DOHH2 (cell line): ENCODE results near the gene DGCR2.
"Not testable (repeated sequence)": the region's sequence is repeated elsewhere in the genome, so short reads cannot be mapped to it uniquely, and the experiment has no call there.

ENCODE experiments used
- H3F3A ChIP-seq: fragments of 200-600 bp; sonication (generic), shearing (Covaris generic); 2 replicates; pipeline ENCODE4 v1.6.0; 2016; ENCODE audit warnings: antibody characterized with exemption, mild to moderate bottlenecking; ENCODE audit not compliant: control insufficient read depth, insufficient read depth
- H3K27ac ChIP-seq: fragments of 200-600 bp; sonication (generic); 2 replicates; pipeline ENCODE4 v1.5.1; 2014; ENCODE audit warnings: low read depth, mild to moderate bottlenecking, low read length, moderate library complexity
- H3K27me3 ChIP-seq: fragments of 200-600 bp; sonication (generic); 2 replicates; pipeline ENCODE4 v1.6.1; 2014; ENCODE audit warnings: mild to moderate bottlenecking, low read length, mixed read lengths; ENCODE audit not compliant: control insufficient read depth
- H3K36me3 ChIP-seq: fragments of 200-600 bp; sonication (generic); 2 replicates; pipeline ENCODE4 v1.6.1; 2014; ENCODE audit warnings: mild to moderate bottlenecking, low read length, moderate library complexity, mixed read lengths; ENCODE audit not compliant: control insufficient read depth
- H3K4me1 ChIP-seq: fragments of 200-600 bp; sonication (generic); 2 replicates; pipeline ENCODE4 v1.6.1; 2014; ENCODE audit warnings: mild to moderate bottlenecking, low read length, mixed read lengths; ENCODE audit not compliant: control insufficient read depth
- H3K4me2 ChIP-seq: fragments of 200-600 bp; sonication (generic); 2 replicates; pipeline ENCODE4 v1.6.0; 2014; ENCODE audit warnings: mild to moderate bottlenecking, low read length, moderate library complexity
- H3K4me3 ChIP-seq: fragments of 200-600 bp; sonication (generic); 2 replicates; pipeline ENCODE4 v1.5.1; 2014; ENCODE audit warnings: mild to moderate bottlenecking, low read length, mixed read lengths
- H3K79me2 ChIP-seq: fragments of 200-600 bp; sonication (generic); 2 replicates; pipeline ENCODE4 v1.6.1; 2014; ENCODE audit warnings: mild to moderate bottlenecking, low read length, mixed read lengths; ENCODE audit not compliant: control insufficient read depth
- H3K9me2 ChIP-seq: fragments of 200-600 bp; sonication (generic); replicated peaks from 2 replicates; pipeline ENCODE4 v1.6.1; 2014; ENCODE audit warnings: mild to moderate bottlenecking, low read length, mixed read lengths; ENCODE audit not compliant: control insufficient read depth
- H3K9me3 ChIP-seq: fragments of 200-600 bp; sonication (generic); 2 replicates; pipeline ENCODE4 v1.6.1; 2014; ENCODE audit warnings: antibody characterized with exemption, low read length, mixed read lengths; ENCODE audit not compliant: control insufficient read depth, insufficient read depth
- H4K20me1 ChIP-seq: fragments of 200-600 bp; sonication (generic); 2 replicates; pipeline ENCODE4 v1.6.0; 2014; ENCODE audit warnings: low read depth, mild to moderate bottlenecking, antibody characterized with exemption, low read length, moderate library complexity; ENCODE audit not compliant: control insufficient read depth, insufficient read depth
- EZH2phosphoT487 ChIP-seq: fragments of 200-600 bp; sonication (generic); IDR thresholded peaks from 2 replicates; pipeline ENCODE4 v1.6.1; 2017; ENCODE audit warnings: borderline replicate concordance, mild to moderate bottlenecking, antibody characterized with exemption, low read length, moderate library complexity, mixed read lengths
- TF ChIP-seq, protein P1 (sequence below): fragments of 200-600 bp; sonication (generic); IDR thresholded peaks from one replicate; pipeline ENCODE4 v1.5.1; 2014; ENCODE audit warnings: antibody characterized with exemption, mild to moderate bottlenecking, low read depth, low read length; ENCODE audit not compliant: poor library complexity, severe bottlenecking

The DGCR2 gene

DNA sequence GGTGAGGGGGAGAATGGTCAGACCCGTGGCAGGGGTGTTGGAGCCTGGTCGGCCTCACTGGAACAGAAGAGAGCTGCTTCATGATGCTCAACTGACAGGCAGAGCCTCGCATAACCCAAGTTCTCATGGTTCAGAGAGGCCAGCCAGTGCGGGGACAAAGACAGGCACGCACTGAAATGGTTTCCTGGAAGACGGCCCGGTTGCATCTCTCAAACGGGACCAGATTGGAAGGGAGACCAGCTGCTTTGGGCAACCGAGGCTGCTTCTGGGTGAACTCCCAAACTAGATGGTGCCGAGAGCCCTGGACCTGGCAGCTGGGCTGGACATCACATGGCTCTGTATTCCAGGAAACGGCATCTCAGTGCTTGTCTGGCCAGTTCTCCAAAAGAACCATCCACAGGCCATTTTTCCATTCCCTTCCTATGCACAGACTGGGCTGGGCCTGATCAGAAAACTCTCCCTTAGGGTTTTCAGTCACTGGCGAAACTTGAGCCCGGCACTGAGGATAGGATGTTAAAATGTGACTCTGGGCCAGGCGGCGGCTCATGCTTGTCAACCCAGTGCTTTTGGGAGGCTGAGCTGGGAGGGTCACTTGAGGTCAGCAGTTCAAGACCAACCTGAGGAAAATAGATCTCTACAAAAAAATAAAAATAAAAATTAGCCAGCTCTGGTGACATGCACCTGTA, 106.0 kb downstream of the DGCR2 start:
- Histone ChIP-seq H3K27ac (no peak overlapping the region), H3K79me2 (no peaks in the 10 kb centered on the region), H3K4me1 (no peaks in the 10 kb centered on the region), H3K36me3 (no peaks in the 10 kb centered on the region), H3K9me3 (no peaks in the 10 kb centered on the region), H3K4me2 (no peak overlapping the region), H4K20me1 (no peaks in the 10 kb centered on the region), H3K4me3 (no peak overlapping the region), H3K27me3 (peaks cover 2% of the 10 kb centered on the region; the same call in 1 of the 2 replicates), H3F3A (no peaks in the 10 kb centered on the region), H3K9me2 (no peaks in the 10 kb centered on the region)
- TF ChIP-seq, protein P1, sequence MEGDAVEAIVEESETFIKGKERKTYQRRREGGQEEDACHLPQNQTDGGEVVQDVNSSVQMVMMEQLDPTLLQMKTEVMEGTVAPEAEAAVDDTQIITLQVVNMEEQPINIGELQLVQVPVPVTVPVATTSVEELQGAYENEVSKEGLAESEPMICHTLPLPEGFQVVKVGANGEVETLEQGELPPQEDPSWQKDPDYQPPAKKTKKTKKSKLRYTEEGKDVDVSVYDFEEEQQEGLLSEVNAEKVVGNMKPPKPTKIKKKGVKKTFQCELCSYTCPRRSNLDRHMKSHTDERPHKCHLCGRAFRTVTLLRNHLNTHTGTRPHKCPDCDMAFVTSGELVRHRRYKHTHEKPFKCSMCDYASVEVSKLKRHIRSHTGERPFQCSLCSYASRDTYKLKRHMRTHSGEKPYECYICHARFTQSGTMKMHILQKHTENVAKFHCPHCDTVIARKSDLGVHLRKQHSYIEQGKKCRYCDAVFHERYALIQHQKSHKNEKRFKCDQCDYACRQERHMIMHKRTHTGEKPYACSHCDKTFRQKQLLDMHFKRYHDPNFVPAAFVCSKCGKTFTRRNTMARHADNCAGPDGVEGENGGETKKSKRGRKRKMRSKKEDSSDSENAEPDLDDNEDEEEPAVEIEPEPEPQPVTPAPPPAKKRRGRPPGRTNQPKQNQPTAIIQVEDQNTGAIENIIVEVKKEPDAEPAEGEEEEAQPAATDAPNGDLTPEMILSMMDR = no peak
- no peak for TF ChIP-seq EZH2phosphoT487

DNA sequence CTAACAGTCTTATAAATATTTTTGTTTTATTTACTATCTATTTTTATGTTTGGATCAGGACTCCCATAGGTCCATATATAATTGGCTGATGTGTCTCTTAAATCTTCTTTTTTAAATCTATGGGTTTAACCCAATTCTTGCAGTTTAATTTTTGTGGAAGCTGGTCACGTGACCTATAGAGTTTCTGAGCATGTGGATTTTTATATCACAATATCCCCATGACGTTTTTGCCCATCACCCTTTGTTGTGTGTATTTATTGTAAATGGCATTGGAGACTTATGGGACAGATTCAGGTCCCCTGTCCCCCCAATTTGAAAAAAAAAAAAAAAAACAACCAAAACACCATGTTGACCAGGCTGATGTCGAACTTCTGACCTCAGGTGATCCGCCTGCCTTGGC, 107.3 kb downstream of the DGCR2 start:
- Histone ChIP-seq H3K4me1 (no peaks in the 10 kb centered on the region), H3F3A (no peaks in the 10 kb centered on the region), H3K9me3 (no peaks in the 10 kb centered on the region), H3K27ac (no peak overlapping the region), H4K20me1 (no peaks in the 10 kb centered on the region), H3K27me3 (peaks cover 2% of the 10 kb centered on the region; the same call in 1 of the 2 replicates), H3K9me2 (no peaks in the 10 kb centered on the region), H3K4me2 (no peak overlapping the region), H3K79me2 (no peaks in the 10 kb centered on the region), H3K36me3 (no peaks in the 10 kb centered on the region), H3K4me3 (no peak overlapping the region)
- TF ChIP-seq EZH2phosphoT487 = no peak
- TF ChIP-seq, protein P1 = no peak

DNA sequence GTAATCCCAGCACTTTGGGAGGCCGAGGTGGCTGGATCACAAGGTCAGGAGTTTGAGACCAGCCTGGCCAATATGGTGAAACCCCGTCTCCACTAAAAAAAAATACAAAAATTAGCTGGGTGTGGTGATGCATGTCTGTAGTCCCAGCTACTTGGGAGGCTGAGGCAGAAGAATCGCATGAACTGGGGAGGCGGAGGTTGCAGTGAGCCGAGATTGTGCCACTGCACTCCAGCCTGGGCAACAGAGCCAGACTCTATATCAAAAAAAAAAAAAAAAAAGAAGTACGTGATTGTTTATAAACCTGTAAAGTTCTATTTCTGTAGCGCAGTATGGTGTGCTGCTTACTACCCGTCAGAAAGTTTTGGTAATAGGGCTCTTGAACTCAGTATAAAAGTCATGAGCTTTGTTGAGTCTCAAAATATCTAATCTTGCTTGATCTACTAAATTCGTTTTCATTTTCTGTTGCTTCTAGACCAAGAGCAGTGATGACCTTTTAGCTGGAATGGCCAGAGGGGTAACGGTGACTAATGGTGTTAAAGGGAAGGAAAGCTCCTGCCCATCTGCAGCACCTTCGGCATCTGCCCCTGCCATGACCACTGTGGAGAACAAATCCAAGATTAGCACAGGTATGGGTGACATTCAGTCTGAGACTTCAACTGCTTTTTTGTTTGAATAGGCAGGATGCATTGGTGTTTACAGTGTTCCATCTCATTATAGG, 108.2 kb downstream of the DGCR2 start:
- not testable (repeated sequence) for H3K9me3 ChIP-seq, H3K27me3 ChIP-seq, H3K4me3 ChIP-seq, H3K79me2 ChIP-seq, H3K36me3 ChIP-seq, H4K20me1 ChIP-seq, H3K9me2 ChIP-seq, H3K4me1 ChIP-seq, H3F3A ChIP-seq, H3K4me2 ChIP-seq, H3K27ac ChIP-seq

DNA sequence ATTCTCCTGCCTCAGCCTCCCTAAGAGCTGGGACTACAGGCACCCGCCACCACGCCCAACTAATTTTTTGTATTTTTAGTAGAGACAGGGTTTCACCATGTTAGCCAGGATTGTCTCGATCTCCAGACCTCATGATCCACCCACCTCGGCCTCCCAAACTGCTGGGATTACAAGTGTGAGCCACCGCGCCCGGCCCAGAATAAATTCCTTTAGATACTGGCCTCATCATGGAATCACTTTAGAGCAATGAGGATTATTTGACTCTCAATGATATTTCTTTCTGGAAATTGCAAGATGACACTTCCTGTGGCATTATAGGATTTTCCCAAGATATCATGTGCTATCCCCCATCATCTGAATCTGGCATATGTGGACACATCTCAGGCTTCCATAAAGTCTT, 108.8 kb downstream of the DGCR2 start:
- H3K36me3 ChIP-seq, H3F3A ChIP-seq, H3K4me2 ChIP-seq, H3K79me2 ChIP-seq, H4K20me1 ChIP-seq, H3K27ac ChIP-seq, H3K4me1 ChIP-seq, H3K4me3 ChIP-seq, H3K27me3 ChIP-seq, H3K9me3 ChIP-seq, H3K9me2 ChIP-seq: not testable (repeated sequence)
